Measurements from ENCODE around the gene EEF1A2.
"Not testable (repeated sequence)": the region's sequence is repeated elsewhere in the genome, so short reads cannot be mapped to it uniquely, and the experiment has no call there.

Gene EEF1A2

DNA sequence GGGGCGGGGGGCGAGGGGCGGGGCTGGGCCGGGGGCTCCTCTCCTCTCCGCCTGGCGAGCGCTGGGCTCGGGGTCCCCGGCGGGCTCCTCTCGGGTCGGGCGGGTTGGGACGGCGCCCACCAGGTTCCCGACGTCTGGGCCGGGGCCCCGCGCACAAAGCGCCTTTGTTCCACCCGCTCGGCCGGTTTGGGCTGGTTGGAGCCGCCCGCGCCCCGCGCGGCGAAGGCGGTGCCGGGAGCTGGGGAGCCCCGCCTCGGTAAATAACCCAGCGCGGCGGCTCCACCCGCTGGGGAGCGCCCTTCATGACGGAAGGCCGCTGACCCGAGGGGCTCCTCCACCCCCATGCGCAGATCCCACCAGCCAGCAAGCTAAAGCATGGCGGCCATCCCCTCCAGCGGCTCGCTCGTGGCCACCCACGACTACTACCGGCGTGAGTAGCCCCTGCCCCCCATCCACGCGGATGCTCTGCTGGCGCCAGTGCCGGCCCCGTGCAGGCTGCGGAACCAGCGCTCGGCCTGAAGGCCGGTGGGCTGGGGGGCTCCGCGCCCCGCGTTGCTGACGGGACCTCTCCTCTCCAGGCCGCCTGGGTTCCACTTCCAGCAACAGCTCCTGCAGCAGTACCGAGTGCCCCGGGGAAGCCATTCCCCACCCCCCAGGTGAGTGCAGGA, 22.2 kb upstream of the EEF1A2 start:
- peak in 47 of 51 donors; percentile 20 to 86 (median 62) for DNase-seq

DNA sequence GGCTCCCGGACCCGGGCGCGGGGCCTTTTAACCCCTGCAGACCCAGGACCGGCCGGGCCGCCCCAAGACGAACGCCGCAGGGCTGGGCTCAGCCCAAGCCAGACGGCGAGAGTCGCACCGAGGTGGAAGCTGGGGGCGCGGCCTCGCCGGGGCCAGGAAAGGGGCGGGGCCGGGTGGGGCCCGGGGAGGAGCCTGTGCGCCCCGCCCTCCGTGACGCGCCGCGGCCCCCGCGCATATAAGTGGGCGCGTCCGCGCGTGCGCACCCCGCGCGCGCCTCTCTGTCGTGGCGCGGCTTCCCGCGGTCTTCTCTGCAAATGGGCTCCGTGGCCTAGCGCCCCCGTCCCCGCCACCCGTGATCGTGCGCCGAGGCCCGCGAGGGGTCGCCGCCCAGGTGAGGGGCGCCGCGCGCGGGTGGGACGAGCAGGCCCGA, 21.6 kb upstream of the EEF1A2 start, which contains the start of gene PPDPF:
Gene PPDPF (plus strand): TSS at position 262 of the 430 bp plus-strand sequence. CDS start 544 bp downstream, outside the sequence.
- peak in 48 of 51 donors; percentile 39 to 90 (median 70) for DNase-seq

DNA sequence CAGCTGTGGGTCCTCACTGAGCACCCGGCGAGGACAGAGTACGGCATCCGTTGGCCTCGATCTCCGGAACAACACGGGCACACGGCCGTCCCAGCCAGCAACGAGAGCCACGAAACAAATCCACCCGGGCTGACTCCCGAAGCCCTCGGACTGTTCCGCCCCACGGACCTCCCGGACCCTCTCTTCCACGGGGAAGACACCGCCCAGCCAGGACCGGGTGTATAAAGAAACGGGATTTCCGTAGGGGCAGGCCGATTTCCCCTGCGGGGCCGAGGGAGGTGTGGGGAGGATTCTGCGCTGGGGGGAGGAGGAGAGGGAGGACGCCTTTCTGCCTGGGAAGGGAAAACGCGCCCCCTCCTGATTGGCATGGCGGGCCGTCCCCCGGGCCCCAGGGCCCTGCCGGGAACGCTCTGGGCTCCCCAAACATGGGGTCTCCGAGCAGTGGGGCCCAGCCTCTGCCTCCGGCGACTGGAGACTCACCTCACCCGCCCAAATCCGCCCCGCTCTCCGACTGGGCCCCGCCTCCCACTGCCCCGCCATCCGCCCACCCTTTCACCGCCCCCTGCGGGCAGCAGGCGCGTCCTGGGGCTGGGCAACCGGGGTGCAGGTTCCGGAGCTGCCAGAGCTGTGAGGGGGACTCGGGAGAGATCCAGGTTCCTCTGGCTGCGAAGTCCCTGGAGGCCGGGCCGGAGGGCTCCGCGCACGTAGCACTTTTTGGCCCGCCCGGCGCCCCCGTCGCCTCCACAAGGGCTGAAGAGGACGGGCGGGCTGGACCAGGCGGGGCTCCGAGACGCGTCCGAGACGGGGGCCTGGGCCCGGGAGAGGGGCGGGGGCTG, 21.0 kb upstream of the EEF1A2 start:
- peak in 21 of 51 donors; percentile 38 to 90 (median 64) for DNase-seq

DNA sequence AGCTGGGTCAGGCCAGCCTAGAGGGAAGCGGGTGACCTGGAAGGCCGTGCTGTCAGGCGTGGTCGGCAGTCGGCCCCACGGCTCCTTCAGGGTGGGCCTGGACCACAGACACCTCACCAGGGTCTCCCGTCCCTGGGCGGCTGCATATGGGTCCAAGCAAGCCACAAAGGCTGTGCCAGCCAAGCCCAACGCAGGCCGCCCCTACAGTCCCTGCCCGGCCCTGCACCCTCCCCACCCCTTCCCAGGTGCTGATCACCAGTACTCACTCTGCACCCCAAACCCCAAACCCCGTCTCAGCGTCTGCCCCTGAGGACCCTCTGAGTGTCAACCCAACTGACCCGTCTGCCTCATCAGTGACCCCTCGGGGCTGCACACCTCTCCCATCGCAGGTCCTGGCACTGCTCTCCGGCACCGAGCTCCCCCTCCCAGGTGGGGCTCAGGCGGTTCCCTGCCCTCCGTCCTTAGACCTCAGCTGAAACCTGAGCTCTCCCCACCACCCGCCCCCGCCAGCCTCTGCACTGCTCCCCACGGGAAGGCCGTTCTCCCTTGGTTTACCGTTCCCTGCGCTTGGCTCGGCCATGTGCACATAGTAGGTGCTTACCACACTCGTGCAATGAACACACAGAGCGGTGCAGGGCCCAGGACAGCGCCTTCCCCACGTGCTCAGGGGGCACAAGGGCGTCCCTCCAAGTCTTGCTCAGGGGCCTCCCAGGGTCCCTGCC, 20.2 kb upstream of the EEF1A2 start:
- no peak for DNase-seq

DNA sequence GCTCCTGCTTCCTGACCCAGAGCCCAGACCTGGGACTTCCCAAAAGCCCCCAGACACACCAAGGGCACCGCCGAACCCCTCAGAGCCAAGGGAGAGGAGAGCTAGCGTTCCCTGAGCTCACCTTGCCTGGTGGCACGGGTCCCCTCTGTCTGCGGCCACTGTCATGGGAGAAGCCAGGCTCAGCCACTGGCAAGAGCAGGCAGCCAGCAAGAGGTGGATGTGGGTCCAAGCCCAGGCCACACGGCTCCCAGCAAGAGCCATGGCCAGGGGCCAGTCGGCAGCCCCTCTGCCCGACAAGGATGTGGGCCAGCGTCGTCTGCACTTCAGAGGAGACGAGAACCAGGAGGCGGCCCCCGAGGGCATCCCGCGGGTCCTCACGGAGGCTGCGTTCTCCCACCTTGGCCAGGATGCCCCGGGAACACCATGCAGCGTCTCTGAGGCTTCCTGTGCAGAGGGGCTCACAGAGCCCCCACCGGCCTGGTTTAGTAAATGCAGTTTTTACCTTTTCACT, 19.5 kb upstream of the EEF1A2 start:
- no peak for DNase-seq

DNA sequence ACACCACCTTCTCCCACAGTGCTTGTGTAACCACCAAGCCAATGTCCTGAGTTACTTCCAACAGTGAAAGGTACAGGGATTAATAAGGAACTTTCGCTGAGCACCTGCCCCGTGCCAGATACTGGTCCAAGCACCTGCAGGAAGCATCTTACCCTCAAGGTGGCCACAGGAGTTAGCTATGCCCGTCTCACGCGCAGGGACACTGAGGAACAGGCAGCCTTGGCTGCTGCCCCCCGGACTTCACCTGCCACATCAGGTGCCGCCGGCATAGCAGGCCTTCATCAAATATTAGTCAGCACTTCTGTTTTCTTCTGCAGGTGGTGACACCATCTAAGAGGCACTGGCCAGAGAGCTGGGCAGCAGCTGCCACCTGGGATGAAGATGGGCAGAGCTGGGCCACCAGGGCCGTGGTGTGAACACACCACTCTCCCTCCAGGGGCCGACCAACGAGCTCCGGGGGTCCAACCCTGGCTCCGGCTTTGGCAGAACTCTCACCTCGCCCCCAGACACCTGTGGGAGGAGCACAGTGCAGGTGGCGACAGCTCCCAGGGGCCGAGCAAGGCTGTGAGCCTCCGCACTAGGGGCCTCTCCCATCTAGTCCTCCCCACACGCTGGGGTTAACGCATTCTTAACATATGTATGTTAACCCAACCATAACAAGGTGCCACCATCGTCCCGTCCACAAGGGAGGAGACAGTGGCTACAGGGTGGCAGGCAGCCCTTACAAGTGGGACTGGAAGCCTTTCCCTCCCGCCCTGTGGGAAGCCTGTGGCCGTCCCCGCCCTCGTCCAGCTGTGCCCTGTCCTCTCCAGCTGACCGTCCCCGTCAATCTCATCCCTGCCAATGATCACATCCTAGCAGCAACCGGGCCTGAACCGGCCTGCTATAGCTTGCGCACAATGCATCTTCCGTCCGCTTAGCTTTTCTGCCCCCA, 18.8 kb upstream of the EEF1A2 start:
- no peak for DNase-seq

DNA sequence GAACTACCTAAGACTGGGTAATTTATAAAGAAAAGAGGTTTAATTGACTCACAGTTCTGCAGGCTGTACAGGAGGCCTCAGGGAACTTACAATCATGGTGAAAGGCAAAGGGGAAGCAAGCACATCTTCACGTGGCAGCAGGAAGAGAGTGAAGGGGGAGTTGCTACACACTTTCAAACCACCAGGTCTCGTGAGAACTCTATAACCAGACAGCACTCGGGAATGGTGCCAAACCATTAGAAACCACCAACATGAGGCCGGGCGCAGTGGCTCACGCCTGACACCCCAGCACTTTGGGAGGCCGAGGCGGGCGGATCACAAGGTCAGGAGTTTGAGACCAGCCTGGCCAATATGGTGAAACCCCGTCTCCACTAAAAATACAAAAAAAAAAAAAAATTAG, 15.6 kb upstream of the EEF1A2 start:
- DNase-seq, result not testable (repeated sequence)

DNA sequence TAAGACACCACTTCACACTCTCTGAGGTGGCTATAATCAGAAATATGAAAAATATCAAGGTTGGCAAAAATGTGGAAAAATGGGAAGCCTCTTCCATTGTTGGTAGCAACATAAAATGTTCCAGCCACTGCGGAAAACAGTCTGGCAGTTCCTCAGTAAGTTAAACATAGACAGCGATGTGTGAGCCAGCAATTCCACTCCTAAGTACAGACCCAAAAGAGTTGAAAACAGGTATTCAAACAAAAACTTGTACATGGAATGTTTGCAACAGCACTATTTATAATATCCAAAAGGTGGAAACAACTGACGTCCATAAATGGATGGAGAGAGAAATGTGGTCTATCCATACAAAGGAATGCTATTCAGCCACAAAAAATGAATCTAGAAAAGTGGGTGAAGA, 14.3 kb upstream of the EEF1A2 start:
- no peak for DNase-seq

DNA sequence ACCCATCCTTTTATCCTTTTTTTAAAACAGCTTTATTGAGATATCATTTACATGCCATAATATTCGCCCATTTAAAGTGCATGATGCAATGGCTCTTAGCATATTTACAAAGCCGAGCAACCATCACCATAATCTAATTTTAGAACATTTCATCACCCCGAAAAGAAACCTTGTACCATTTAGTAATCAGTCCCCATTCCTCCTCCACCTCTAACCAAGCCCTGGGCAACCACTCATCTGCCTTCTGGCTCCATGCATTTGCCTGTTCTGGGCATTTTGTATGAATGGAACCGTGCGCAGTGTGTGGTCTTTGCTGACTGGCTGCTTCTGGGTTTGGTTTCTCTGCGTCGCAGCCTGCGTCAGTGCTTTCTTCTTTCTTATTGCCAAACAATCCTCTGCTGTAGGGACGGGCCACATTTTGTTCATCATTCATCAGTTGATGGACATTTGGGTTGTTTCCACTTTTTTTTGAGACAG, 10.2 kb upstream of the EEF1A2 start:
- DNase-seq, result no peak

DNA sequence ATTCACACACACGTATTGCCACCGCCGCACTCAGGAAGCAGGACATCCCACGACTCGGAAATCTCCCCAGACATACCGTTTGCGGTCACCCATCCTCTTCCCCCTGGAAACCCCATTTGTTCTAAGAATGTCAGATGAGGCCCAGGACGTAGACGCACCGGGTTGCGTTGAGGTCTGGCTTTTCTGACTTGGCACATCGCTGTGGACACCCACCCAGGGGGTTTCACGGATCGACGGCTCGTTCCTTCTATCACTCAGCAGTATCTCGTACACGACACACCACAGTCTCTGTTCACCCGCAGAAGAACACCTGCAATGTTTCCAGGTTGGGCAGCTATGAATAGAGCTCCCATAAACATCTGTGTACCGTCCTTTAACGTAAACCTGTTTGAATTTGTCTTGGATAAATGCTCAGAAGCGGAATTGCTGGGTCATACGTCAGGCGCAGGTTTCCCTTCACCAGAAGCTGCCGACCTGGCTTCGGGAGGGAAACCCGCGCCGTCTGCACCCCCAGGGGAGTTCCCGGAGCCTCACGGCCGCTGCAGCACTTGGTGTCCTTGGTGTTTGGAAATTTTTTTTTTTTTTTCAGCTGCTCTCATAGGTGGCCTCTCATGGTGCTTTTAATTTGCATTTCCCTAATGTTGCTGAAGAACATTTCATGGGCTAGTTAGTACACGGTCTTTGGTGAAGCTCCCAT, 9.3 kb upstream of the EEF1A2 start:
- DNase-seq, result no peak

DNA sequence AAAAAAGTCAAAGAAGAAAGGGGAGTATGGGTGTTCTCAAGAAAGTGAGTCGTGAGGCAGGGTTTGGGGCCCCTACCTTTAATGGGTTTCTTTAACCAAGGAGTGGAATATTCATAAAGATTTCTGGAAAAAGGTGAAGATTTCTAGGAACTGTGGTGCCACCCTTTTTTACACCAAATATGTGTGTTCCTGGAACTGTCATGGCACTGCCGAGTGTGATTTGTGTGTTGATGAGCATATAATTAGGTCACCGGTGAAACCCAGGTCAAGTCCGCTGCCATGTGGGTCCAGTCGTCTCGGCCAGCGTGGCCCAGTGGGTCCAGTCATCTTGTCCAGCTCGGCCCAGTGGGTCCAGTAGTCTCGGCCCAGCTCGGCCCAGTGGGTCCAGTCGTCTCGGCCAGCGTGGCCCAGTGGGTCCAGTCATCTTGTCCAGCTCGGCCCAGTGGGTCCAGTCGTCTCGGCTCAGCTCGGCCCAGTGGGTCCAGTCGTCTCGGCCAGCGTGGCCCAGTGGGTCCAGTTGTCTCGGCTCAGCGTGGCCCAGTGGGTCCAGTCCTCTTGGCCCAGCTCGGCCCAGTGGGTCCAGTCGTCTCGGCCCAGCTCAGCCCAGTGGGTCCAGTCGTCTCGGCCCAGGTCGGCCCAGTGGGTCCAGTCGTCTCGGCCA, 8.3 kb upstream of the EEF1A2 start:
- no peak for DNase-seq

DNA sequence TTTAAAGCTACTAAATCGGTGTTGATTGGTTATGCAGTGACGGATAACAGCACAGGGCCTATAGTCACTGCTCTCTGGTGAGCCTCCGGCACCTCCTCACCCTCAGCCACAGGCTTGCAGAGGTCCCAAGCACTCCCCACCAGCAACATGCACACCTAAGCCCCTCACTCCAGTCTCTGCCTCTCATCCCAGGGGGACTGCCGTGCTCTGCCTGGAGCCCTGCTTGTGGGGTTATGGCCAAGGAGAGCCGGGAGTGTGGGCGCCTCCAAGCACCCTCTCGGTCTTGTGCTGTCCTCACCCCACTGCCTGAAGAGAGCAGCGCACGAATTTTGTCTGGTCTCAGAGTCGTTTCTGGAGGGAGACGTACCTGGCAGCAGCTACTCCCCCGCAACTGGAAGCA, 6.8 kb upstream of the EEF1A2 start:
- DNase-seq, result no peak

DNA sequence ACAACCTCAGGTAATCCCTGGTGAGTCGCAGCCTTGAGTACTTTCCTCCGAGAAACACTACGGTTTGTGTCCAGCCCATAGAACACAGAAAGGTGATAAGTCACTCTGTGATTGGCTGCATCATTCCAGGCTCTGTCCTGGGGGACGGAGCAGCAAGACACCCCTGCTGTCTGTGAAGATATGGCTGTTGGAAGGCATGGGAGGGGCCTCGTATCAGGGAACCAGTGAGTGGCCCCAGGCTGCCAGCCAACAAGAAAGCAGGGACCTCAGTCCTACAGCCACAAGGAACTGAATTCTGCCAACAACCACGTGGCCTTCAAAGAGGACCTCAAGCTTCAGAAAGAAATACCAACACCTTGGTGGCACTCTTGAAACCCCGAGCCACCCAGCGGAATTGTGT, 6.4 kb upstream of the EEF1A2 start:
- no peak for DNase-seq

DNA sequence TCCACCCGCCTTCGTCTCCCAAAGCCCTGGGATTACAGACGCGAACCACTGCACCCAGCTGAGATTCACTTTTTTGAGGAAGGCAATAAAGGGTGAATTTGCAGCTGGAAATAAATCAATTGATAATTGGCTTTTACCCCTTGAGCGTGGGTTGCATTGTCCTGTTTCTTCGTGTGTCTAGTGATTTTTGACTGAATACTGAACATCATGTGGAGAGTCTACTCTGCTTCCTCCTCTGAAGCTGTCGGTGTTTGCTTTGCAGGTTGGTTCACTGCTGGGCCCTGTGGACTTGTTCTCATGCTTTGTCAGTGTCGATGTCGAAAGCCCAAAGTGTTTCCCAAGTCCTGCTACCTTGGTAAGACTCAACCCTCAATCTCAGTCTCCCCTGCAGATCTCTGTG, 5.8 kb upstream of the EEF1A2 start:
- DNase-seq, result no peak

DNA sequence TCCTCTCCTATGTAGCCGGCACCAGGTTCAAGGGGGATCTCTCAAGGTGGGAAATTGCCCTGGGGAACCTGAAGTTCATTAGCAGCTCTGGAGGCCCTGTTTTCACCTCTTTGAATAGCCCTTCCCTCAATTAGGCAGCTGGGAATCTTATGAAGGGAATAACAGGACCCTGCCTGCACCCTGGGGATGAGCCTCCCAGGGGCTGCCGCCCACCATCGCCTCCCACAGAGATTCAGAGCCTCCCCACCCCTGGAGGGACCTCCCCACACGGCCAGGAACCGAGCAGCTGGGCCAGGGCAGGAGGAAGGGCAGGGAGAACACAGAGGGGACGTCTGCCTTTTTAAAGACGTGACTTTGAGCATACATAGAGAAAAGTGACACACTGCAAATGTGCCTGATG, 4.6 kb upstream of the EEF1A2 start:
- no peak for DNase-seq

DNA sequence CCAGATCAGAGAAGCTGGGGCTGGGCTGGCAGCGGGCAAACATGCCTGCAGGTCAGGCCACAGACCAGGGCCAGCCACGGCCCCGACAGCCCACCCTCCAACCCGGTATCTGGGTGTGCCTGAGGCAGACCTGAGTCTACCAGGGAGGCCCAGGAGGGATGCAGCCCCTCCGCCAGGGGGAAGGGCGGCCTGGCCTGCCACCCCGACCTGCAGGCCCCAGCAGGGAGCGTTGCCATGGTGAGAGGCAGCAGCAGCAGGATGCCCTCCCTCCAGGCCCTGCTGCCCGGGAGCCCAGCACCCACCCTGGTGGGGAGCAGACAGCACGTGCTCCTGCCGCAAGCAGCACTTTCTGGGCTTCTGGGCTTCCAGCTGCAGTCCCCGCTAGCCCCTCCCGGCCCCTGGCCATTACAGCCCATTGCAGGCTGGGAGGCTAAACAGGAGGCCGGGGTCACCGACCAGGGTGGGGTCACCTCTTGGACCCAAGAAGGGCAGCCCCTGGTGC, 3.8 kb upstream of the EEF1A2 start:
- peak in 1 of 51 donors; percentile 23 for DNase-seq

DNA sequence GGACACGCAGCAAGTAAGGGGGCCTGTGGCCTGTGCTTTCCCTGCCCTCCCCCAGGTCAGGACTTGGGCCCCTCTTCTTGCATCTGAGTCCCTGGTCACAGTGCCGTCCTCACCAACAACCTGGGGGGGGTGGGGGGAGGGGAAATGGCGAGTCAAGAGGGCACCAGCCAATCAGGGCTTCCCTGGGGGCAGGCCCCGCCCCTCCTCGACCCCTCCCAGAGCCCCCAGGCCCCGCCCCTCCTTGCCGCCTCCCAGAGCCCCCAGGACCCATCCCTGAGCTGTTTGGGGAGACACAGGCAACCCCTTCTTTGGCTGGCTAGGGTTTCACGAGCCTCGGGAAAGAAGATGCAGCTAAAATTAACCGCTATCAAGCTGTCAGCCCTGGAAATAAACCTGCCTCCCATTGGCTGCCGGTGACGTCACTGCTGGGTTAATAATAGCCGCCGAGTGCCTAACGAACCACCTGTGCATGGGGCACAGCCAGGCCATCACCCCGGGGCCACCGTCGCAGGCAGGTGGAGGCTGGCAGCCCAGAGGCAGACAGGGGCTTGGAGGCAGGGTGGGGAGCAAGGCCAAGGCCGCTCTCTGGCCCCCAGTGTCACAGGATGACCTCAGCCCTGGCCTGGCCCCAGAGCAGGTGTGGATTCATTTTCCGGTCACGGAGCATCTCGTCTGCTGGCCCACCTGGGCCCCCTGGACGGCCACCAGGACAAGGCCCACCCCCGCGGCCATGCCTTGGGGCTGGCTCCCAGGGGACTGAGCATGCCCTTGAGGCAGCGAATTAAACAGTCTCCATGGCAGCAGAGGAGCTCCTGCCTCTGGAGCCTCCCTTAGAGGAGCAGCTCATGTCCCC, 3.2 kb upstream of the EEF1A2 start:
- DNase-seq, result peak in 23 of 51 donors; percentile 14 to 76 (median 51)
